ENCODE data around the gene SAG.

DNA sequence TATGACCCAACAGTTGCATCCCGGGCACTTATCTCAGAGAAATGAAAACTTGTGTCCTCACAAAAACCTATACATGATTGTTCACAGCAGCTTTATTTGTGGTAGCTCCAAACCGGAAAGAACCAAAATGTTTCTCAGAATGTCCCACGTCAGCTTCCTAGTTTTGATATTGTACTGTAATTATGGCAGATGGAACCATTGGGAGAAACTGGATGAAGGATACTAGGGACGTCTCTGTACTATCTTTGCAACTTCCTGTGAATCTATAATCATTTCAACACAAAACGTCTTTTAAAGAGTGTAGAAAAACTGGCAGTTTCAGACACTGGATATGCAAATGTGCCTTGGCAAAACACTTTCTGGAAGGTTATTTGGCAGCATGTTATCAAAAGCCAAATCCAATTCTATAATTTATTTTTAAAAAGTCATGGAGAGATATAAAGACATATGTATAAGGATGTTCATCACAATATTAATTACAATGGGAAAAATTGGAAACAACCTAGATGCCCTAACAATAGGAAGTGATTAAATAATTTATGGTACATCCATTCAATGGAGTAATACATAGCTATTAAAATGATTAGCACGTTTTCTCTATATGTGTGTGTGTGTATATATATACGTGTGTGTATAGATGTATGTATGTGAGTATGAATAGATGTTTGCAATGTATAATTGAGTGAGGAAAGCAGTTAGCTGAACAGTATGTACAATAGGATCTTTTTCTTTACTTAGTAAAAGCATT is 9.8 kb downstream of the SAG start:
- TF ChIP-seq, protein P1, sequence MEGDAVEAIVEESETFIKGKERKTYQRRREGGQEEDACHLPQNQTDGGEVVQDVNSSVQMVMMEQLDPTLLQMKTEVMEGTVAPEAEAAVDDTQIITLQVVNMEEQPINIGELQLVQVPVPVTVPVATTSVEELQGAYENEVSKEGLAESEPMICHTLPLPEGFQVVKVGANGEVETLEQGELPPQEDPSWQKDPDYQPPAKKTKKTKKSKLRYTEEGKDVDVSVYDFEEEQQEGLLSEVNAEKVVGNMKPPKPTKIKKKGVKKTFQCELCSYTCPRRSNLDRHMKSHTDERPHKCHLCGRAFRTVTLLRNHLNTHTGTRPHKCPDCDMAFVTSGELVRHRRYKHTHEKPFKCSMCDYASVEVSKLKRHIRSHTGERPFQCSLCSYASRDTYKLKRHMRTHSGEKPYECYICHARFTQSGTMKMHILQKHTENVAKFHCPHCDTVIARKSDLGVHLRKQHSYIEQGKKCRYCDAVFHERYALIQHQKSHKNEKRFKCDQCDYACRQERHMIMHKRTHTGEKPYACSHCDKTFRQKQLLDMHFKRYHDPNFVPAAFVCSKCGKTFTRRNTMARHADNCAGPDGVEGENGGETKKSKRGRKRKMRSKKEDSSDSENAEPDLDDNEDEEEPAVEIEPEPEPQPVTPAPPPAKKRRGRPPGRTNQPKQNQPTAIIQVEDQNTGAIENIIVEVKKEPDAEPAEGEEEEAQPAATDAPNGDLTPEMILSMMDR (IDR thresholded peaks at IDR 0.05): no peak
- no peak for TF ChIP-seq POLR2AphosphoS5 (IDR thresholded peaks at IDR 0.05; ENCODE audit: low read depth, low read length)
- TF ChIP-seq, protein P2, sequence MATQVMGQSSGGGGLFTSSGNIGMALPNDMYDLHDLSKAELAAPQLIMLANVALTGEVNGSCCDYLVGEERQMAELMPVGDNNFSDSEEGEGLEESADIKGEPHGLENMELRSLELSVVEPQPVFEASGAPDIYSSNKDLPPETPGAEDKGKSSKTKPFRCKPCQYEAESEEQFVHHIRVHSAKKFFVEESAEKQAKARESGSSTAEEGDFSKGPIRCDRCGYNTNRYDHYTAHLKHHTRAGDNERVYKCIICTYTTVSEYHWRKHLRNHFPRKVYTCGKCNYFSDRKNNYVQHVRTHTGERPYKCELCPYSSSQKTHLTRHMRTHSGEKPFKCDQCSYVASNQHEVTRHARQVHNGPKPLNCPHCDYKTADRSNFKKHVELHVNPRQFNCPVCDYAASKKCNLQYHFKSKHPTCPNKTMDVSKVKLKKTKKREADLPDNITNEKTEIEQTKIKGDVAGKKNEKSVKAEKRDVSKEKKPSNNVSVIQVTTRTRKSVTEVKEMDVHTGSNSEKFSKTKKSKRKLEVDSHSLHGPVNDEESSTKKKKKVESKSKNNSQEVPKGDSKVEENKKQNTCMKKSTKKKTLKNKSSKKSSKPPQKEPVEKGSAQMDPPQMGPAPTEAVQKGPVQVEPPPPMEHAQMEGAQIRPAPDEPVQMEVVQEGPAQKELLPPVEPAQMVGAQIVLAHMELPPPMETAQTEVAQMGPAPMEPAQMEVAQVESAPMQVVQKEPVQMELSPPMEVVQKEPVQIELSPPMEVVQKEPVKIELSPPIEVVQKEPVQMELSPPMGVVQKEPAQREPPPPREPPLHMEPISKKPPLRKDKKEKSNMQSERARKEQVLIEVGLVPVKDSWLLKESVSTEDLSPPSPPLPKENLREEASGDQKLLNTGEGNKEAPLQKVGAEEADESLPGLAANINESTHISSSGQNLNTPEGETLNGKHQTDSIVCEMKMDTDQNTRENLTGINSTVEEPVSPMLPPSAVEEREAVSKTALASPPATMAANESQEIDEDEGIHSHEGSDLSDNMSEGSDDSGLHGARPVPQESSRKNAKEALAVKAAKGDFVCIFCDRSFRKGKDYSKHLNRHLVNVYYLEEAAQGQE (IDR thresholded peaks at IDR 0.05; ENCODE audit: insufficient read depth in 1 of 2, low read depth in 2 of 2, low read length in 1 of 2): no peak
- TF ChIP-seq TCF7L2 (IDR thresholded peaks at IDR 0.05; ENCODE audit: low read depth, low read length): no peak

All from Panc1 (cell line).